ENCODE results near the gene SLC9A7.

GRCh38 chrX:46805270-46805669 lies 46.4 kb upstream of the SLC9A7 start:
- TF ChIP-seq PHF8 (CRISPR knock-in tag; IDR thresholded peaks at IDR 0.05) (no peak), NCOA2 (CRISPR knock-in tag; IDR thresholded peaks at IDR 0.05) (no peak), ZBTB42 (CRISPR knock-in tag; IDR thresholded peaks at IDR 0.05) (no peak), CERS6 (CRISPR knock-in tag; IDR thresholded peaks at IDR 0.05) (no peak), ZC3H4 (CRISPR knock-in tag; IDR thresholded peaks at IDR 0.05; ENCODE audit: borderline replicate concordance) (no peak), SMARCE1 (IDR thresholded peaks at IDR 0.05; ENCODE audit: borderline replicate concordance) (no peak), PREB (CRISPR knock-in tag; IDR thresholded peaks at IDR 0.05) (no peak), ZNF776 (CRISPR knock-in tag; IDR thresholded peaks at IDR 0.05) (no peak), CTCF (CRISPR knock-in tag; IDR thresholded peaks at IDR 0.05) (no peak), ZNF780A (CRISPR knock-in tag; IDR thresholded peaks at IDR 0.05) (no peak), ZNF275 (CRISPR knock-in tag; IDR thresholded peaks at IDR 0.05; ENCODE audit: borderline replicate concordance) (no peak), EP300 (IDR thresholded peaks at IDR 0.05; ENCODE audit: low read depth in 2 of 2, low read length in 2 of 2) (no peak), EP300 (CRISPR knock-in tag; IDR thresholded peaks at IDR 0.05; ENCODE audit: borderline replicate concordance) (no peak), DZIP1 (CRISPR knock-in tag; IDR thresholded peaks at IDR 0.05) (no peak)

Data from HepG2 (cell line).